HG03460 (cell line): Measurements from ENCODE around the gene RBM48.
"Not testable (repeated sequence)": the region's sequence is repeated elsewhere in the genome, so short reads cannot be mapped to it uniquely, and the experiment has no call there.

Source experiments
- ATAC-seq: cut with Tn5 transposase; IDR thresholded peaks from one replicate; pipeline ENCODE4 v1.9.1; 2021; ENCODE audit not compliant: unreplicated experiment

The RBM48 gene

DNA sequence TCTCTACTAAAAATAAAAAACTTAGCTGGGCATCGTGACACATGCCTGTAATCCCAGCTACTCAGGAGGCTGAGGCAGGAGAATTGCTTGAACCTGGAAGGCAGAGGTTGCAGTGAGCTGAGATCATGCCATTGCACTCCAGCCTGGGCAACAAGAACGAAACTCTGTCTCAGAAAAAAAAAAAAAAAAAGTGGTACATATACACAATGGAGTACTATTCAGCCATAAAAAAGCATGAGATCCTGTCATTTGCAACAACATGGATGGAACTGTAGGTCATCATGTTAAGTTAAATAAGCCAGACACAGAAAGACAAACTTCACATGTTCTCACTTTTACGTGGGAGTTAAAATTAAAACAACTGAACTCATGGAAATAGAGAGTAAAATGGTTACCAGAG, 14.9 kb downstream of the RBM48 start:
- ATAC-seq: not testable (repeated sequence)

DNA sequence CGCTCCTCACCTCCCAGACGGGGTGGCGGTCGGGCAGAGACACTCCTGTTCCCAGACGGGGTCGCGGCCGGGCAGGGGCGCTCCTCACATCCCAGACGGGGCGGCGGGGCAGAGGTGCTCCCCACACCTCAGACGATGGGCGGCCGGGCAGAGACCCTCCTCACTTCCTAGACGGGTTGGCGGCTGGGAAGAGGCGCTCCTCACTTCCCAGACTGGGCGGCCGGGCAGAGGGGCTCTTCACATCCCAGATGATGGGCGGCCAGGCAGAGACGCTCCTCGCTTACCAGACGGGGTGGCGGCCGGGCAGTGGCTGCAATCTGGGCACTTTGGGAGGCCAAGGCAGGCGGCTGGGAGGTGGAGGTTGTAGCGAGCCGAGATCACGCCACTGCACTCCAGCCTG, 16.5 kb downstream of the RBM48 start:
- not testable (repeated sequence) for ATAC-seq

- no peak for ATAC-seq
Measured at GRCh38 chr7:92546856-92547497, 18.4 kb downstream of the RBM48 start.

- no peak for ATAC-seq
Measured at GRCh38 chr7:92547579-92547978, 19.0 kb downstream of the RBM48 start.

- no peak for ATAC-seq
Measured at GRCh38 chr7:92550194-92550593, 21.6 kb downstream of the RBM48 start.

GRCh38 chr7:92557249-92557648, 28.7 kb downstream of the RBM48 start:
- ATAC-seq: no peak

DNA sequence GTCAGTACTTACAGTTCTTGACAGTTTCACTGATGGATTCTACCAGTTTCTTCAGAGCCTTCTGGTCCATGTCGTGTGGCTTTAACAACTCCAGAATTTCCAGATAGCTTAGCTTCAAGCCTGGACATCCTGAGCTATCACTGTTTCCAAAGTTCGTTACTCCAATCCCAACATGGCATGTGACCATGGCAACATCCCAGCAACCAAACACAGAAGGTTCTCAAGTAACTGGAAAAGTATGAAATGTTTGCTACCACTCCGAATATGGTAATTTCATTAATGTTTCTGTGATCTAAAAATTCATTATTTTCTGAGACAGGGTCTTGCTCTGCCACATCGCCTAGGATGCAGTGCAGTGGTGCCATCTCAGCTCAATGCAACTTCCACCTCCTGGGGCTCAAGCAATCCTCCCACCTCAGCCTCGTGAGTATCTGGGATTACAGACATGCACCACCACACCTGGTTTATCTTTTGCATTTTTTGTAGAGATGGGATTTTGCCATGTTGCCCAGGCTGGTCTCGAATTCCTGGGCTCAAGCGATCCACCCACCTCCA, 29.3 kb downstream of the RBM48 start:
- ATAC-seq: no peak

DNA sequence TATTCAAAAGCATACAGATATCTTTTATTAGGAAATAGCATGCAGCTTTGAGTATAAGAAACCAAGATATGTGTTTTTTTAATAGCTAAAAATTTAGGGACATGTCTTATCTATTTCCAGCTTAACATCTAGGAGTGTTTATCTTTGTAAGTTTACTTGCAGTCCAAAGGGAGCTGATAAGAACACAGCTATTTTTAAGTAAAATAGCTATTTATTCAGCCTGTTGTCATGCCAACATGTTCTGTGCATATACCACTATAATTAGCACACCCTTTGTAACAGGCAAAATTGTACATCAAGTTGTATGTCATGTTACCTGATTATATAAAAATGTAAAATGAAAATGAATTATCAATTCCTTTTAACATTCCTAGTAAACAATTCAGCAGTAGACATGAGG, 32.0 kb downstream of the RBM48 start:
- ATAC-seq: no peak

DNA sequence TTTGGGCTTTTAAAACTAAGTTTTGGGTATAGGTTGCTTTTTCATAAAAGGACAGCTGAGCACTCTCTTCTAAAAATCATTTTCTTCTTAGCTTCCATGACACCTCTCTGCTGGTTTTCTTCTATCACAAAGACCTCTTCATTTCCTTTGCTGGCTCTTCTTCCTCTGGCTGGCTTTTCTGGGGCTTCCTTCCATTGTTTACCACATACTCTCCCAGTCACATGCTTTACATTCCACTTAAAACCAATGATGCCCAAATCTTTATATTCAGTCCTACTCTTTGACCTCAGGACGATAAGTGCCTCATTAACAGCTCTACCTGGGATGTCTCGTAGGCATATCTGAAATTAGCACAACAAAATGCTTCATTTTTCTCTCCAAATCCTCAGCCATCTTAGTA, 34.8 kb downstream of the RBM48 start:
- ATAC-seq: no peak

DNA sequence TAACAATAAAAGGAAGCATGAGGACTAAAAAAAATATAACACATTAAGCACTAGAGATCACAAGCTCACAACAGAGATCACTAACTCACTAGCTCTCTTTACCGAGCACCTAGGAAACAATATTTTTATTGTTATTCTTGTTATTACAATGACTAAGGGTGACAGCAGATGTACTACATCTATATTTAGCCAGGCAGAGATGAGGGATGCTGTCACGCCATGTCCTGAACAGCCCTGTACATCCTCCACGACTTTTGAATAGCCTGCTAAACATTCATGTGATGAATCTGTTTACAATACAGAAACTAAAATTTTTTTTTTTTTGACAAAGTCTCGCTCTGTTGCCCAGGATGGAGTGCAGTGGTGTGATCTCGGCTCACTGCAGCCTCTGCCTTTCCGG, 38.9 kb downstream of the RBM48 start:
- ATAC-seq: no peak

DNA sequence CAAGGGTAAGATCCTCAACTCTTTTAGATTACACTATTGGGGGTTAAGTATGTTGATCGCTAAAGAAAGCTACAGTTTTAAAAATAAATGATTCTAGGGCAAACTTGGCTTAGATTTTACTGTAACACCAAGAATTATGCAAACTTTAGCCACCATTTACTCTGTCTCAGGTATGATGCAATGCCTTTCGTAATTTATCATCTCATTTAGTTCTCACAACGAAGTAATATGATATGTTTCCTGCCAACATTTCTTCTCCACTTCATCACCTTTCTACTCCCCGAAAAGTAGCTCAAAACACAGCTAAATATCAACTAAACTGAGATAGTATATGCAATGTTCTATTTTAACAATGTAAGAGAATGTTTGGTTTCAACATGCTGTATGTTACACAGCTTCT, 40.5 kb downstream of the RBM48 start:
- ATAC-seq: no peak

DNA sequence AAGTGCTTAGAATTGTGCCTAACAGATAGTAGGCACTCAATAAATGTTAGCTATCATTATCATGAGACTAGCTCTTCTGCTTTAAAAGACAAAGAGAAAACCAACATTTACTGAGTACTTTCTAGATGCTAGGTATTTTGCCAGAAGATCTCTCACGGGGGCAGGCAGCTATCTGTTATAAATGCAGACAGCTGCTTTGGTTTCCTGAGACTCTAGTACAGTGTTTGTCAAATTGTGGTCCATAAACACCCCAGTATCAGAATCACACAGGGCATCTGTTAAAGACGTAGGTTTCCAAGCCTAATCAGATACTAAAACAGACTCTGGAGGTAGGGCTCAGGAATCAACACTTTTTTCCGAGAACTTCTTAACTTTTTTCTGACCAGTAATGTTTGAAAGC, 47.7 kb downstream of the RBM48 start:
- no peak for ATAC-seq

- ATAC-seq: no peak
Measured at GRCh38 chr7:92582948-92583347, 54.4 kb downstream of the RBM48 start.

- ATAC-seq: no peak
Measured at GRCh38 chr7:92584953-92585352, 56.4 kb downstream of the RBM48 start.

DNA sequence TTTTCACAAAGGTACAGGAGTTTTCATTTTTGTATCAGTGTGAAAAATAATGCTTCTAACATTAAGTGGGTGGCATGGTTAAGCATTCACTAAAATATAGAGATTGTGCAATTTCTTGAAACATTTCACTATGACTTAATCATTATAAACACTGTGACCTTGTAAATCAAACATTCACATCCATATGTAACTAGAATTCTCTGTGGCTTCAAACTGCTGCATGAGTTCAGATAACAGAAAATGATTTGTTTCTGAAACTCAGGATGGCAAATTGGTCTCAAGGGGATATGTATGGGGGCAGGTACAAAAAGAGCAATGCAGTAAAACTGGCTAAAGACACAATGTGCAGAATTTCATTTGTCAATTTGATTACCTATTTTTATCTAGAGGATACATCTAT, 57.8 kb downstream of the RBM48 start:
- ATAC-seq: no peak

- no peak for ATAC-seq
Measured at GRCh38 chr7:92586841-92587240, 58.2 kb downstream of the RBM48 start.
